ENCODE measurements around the gene TYW1B.
"Not testable (repeated sequence)": the region's sequence is repeated elsewhere in the genome, so short reads cannot be mapped to it uniquely, and the experiment has no call there.

GRCh38 chr7:72550454-72550853 is 277.5 kb downstream of the TYW1B start:
- not testable (repeated sequence) for TF ChIP-seq CTCF (conservative IDR thresholded peaks at IDR 0.05 in 1 of 2, IDR thresholded peaks at IDR 0.05 in 1 of 2; ENCODE audit: low read depth in 1 of 2, low read length in 2 of 2); EZH2 (IDR thresholded peaks at IDR 0.05; ENCODE audit: low read length, missing control alignments)

Measured in fibroblast of lung (primary cell).